ENCODE data around the gene ZNF496. TPM values are rescaled to one million over a fixed set of nuclear protein-coding genes. Genes with fewer than 3 reads are reported as not detected.

The ZNF496 gene
- total RNA-seq, 6 experiments from 2014 or later, result 3.7 to 5.8 (median 5.3) TPM

GRCh38 chr1:247335882-247336281 is 4.2 kb upstream of the ZNF496 start:
- peaks cover 0 to 2% (median under 1%) of the 10 kb centered on the region in 4 donors for H3K4me1 ChIP-seq
- DNase-seq, result peak in 1 of 3 donors; percentile 38
- 56% methylated on average over 10 of the region's 11 CpGs for WGBS (ENCODE audit: insufficient coverage, low coverage, low lambda C conversion rate, missing lambda C conversion rate)

GRCh38 chr1:247334378-247335133 is 2.9 kb upstream of the ZNF496 start:
- no peaks in the 10 kb centered on the region for H3K27me3 ChIP-seq
- no peaks in the 10 kb centered on the region for H3K9me3 ChIP-seq
- H3K4me3 ChIP-seq, result no peak overlapping the region
- ATAC-seq, result no peak
- no peak for DNase-seq
- H3K36me3 ChIP-seq, result no peaks in the 10 kb centered on the region
- 85% methylated on average over 10 of the region's 11 CpGs for WGBS (ENCODE audit: insufficient coverage, low coverage, low lambda C conversion rate, missing lambda C conversion rate)
- peaks cover 0 to 6% (median 4%) of the 10 kb centered on the region in 4 donors for H3K4me1 ChIP-seq
- intact Hi-C loops (cut with DNase I), result no loop called here
- no peak for TF ChIP-seq POLR2A (IDR thresholded peaks at IDR 0.05)
- H3K27ac ChIP-seq, result no peak overlapping the region

More at GRCh38 chr1:247335882-247336281, 4.2 kb upstream of the ZNF496 start:
- no peak overlapping the region for H3K4me3 ChIP-seq
- H3K27ac ChIP-seq, result no peak overlapping the region
- intact Hi-C loops (cut with DNase I), result no loop called here
- no peak for ATAC-seq
- no peaks in the 10 kb centered on the region for H3K36me3 ChIP-seq
- no peaks in the 10 kb centered on the region for H3K9me3 ChIP-seq
- H3K27me3 ChIP-seq, result no peaks in the 10 kb centered on the region
- TF ChIP-seq POLR2A (IDR thresholded peaks at IDR 0.05), result no peak
- TF ChIP-seq CTCF (IDR thresholded peaks at IDR 0.05), result no peak

GRCh38 chr1:247332623-247333361 is 1.1 kb upstream of the ZNF496 start:
- peaks cover 0 to 5% (median 0%) of the 10 kb centered on the region in 4 donors for H3K36me3 ChIP-seq
- H3K27me3 ChIP-seq, result no peaks in the 10 kb centered on the region
- 39% methylated on average over 18 of the region's 28 CpGs for WGBS (ENCODE audit: insufficient coverage, low coverage, low lambda C conversion rate, missing lambda C conversion rate)
- DNase-seq, result peak in 1 of 3 donors; percentile 38
- peaks cover 0 to 6% (median 4%) of the 10 kb centered on the region in 4 donors for H3K4me1 ChIP-seq
- intact Hi-C loops (cut with DNase I), result no loop called here
- TF ChIP-seq POLR2A (IDR thresholded peaks at IDR 0.05) (no peak), CTCF (IDR thresholded peaks at IDR 0.05) (no peak)
- H3K4me3 ChIP-seq, result peak overlapping the region; percentile 82 to 91 (median 88)
- no peaks in the 10 kb centered on the region for H3K9me3 ChIP-seq
- peak overlapping the region; percentile 58 to 87 (median 66) for H3K27ac ChIP-seq
- peak in 2 of 4 donors; percentile 8 to 10 for ATAC-seq

- peak; percentile 52 to 66 (median 62) for DNase-seq
These were observed 552 bp upstream of the ZNF496 start for GRCh38 chr1:247332215-247332622.

More at GRCh38 chr1:247332215-247332622, 552 bp upstream of the ZNF496 start:
- peaks cover 0 to 5% (median 0%) of the 10 kb centered on the region in 4 donors for H3K36me3 ChIP-seq
- peaks cover 0 to 6% (median 4%) of the 10 kb centered on the region in 4 donors for H3K4me1 ChIP-seq
- peak overlapping the region; percentile 58 to 87 (median 66) for H3K27ac ChIP-seq
- no peaks in the 10 kb centered on the region for H3K9me3 ChIP-seq
- TF ChIP-seq CTCF (IDR thresholded peaks at IDR 0.05) (no peak), POLR2A (IDR thresholded peaks at IDR 0.05) (no peak)
- intact Hi-C loops (cut with DNase I), result no loop called here
- no peaks in the 10 kb centered on the region for H3K27me3 ChIP-seq
- WGBS (ENCODE audit: insufficient coverage, low coverage, low lambda C conversion rate, missing lambda C conversion rate), result 8% methylated on average over 2 of the region's 38 CpGs
- peak; percentile 42 to 56 (median 49) for ATAC-seq
- H3K4me3 ChIP-seq, result peak overlapping the region; percentile 82 to 91 (median 88)
